Ureter (tissue), 1 donor: ENCODE data around the gene EHD4. TPM values are rescaled to one million over a fixed set of nuclear protein-coding genes. Genes with fewer than 3 reads are reported as not detected.

Experiments
- DNase-seq: peaks from one replicate; pipeline ENCODE4 v3.0.0-alpha.2; 2020; ENCODE audit warnings: low spot score
- total RNA-seq: library from RNA; stranded (reverse); gene quantifications from one replicate; pipeline ENCODE4 v1.2.4, GENCODE V29; 2023
- donor health status: DM: yes; HTN: yes; CAD: no.

Gene EHD4
- total RNA-seq, 1 donor from 2014 or later: 64.1 TPM

DNA sequence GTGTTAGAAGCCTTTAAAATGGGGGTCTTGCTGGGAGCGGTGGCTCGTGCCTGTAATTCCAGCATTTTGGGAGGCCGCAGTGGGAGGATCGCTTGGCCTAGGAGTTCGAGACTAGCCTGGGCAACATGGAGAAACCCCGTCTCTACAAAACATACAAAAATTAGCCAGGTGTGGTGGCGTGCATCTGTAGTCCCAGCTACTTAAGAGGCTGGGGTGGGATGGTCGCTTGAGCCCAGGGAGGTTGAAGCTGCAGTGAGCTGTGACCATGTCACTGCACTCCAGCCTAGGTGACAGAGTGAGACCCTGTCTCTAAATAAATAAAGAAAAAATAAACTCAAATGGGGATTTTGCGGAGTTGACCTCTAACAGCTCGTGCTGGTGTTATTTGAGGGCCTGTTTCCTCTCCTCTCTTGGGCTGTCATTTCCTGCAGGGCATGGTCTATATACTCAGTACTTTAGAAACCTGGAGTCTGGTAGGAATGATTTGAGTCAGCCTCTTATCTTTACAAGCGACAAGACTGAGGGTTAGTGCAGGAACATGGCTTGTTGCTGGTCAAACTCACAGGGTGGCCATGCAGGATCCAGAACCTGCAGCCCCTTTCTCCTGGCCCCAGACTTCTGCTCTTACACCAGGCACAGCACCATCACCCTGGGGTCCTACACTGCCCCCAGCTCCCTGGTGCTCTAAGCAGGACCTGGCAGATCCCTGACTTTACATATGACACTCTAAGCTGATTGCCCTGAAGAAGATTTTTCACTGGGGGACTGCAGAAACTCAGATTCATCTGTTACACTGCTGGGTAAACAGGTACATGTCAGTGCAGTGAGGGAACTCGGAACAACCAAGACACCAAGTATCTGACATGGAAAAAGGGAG is 15.1 kb downstream of the EHD4 start:
- no peak for DNase-seq

DNA sequence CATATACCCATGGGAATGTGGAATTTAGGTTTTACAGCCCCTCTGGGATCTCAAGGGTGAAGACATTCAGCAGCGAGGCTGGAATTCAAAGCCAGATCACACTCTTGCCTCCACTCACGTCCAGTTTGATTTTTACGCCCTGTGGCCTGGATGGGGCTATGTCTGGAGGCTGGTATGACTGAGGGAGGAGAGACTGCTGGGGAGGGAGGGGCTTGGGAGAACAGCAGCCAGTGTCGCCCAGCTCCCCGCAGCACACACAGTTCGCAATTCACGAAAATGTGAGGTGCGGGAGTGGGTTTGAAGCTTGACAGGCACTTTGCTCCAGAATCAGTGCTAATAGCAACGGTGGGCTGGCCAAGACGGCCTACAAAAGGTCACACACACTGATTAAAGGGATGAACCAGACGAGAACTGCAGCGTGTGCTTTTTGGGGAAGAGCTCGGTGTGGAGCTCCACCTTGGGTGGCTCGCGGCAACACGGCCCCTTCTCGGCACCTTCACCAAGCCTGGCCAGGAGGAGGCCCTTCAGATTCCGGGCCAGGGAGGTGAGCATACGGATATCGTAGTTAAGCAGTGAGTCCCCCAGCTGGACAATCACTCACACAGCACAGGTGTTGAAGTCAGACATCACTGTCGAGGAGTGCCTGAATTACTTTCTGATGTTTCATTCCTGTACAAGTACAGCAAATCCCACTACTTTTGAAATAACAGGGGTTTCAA is 16.4 kb downstream of the EHD4 start:
- no peak for DNase-seq

GRCh38 chr15:41955100-41955499 is 17.3 kb downstream of the EHD4 start:
- DNase-seq: no peak

DNA sequence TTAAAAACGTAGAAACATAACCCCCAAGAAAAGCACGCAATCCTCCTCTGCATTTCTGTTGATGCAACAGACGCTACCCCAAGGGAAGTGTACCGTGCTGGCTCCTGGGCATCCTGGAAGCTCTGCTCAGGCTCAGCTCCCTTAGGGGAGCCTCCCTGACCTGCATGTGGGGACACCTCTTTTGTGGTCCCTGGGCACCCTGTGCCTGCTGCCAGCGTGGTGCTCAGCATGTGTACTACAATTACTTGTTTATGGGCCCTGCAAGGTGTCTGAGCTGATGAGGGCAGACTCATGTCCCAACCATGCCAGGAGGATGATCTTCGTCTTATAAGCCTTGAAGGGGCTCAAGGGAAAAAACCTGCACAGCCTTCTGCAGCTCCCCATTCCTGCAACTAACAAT is 18.3 kb downstream of the EHD4 start:
- no peak for DNase-seq

GRCh38 chr15:41952013-41952563 is 20.3 kb downstream of the EHD4 start:
- no peak for DNase-seq

GRCh38 chr15:41951571-41951970 is 20.8 kb downstream of the EHD4 start:
- DNase-seq: no peak

GRCh38 chr15:41950489-41950888 is 21.9 kb downstream of the EHD4 start:
- no peak for DNase-seq

DNA sequence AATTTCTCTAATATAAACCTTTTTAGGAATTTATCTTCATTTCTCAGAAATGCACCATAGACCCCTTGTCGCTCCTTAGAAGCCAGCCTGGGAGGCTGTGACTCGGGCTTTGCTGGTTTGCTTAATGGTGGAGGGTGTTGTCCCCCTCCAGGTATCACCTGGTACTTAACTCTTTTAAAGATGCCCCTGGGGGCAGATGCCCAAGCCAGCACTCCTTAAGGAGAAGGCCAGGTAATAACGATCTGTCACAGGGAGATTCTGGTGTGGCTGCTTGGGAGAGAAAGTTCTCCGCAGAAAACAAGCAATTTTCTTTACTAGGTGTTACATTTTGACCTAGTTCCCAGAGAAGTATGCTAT is 22.3 kb downstream of the EHD4 start:
- DNase-seq: no peak

DNA sequence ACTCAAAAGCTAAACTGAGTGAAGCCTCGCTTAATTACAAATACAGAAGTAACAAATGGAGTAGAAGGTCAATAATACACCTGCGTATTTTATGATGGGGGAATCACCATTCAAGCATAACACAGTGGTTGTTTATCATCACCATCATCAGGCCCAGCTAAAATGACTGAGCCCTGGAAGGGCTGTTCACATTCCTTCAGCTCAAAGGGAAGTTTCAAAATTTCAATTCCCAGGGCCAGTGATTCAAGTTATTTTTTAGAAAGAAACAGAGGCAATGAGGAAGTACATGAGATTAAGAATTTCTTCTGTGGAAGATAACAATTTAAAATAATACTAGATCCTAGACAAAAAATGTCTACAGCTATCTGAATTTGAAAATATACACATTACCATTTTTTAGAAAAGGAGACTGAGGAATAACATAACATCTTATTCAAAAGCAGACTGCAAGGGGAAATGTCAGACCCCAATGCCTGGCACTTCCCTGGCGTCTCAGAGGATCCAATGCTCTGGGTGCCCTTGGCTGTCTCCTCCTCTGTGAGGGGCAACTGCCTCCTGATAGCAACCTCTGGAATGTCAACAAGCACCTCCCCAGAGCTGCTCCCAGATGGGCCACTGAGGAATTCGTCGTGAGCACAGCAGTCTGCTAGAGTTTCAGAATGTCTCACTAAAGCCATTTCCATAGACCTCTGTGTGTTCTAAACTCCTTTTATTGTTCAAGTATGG is 22.8 kb downstream of the EHD4 start:
- DNase-seq: no peak

DNA sequence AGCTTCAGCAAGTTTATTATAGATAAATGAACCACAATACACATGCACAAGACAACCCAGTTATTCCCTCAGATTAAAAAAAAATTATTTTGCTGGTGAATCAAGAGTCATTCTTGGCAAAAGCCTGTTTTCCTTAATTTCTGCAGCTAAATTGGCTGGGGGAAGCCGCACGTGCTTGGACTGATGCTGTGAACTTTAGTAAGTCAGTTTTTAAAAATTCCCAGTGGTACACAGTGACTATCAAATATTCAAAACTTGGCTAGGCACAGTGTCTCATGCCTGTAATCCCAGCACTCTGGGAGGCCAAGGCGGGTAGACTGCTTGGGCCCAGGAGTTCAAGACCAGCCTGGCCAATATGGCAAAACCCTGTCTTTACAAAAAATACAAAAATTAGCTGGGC is 23.9 kb downstream of the EHD4 start:
- no peak for DNase-seq

- DNase-seq: no peak
These were observed 25.4 kb downstream of the EHD4 start for GRCh38 chr15:41946970-41947369.

GRCh38 chr15:41945731-41946130 is 26.6 kb downstream of the EHD4 start:
- no peak for DNase-seq

DNA sequence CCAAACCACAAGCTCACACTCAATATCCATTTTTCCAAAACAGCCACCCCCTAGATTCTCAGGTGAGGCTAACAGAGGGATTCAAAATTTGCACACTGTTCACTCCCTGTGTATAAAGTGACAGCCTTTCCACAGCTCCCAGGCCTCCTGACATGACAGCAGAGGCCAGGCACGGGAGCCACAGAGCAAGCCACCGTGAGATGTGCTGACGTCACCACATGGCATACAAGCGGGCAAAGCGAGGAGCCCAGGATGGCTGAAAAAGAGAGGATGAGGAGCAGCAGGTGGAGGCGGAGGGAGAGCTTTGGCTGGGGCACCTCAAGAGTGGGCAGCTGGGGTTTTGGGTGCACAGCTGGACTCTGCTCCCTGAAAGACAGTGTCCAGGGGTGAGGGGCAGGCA is 27.1 kb downstream of the EHD4 start:
- no peak for DNase-seq

GRCh38 chr15:41944313-41944940 is 27.9 kb downstream of the EHD4 start:
- peak; percentile 40 for DNase-seq

- peak; percentile 35 for DNase-seq
These were observed 28.6 kb downstream of the EHD4 start for GRCh38 chr15:41943543-41944312.

GRCh38 chr15:41942886-41943285 is 29.5 kb downstream of the EHD4 start:
- DNase-seq: peak; percentile 19

DNA sequence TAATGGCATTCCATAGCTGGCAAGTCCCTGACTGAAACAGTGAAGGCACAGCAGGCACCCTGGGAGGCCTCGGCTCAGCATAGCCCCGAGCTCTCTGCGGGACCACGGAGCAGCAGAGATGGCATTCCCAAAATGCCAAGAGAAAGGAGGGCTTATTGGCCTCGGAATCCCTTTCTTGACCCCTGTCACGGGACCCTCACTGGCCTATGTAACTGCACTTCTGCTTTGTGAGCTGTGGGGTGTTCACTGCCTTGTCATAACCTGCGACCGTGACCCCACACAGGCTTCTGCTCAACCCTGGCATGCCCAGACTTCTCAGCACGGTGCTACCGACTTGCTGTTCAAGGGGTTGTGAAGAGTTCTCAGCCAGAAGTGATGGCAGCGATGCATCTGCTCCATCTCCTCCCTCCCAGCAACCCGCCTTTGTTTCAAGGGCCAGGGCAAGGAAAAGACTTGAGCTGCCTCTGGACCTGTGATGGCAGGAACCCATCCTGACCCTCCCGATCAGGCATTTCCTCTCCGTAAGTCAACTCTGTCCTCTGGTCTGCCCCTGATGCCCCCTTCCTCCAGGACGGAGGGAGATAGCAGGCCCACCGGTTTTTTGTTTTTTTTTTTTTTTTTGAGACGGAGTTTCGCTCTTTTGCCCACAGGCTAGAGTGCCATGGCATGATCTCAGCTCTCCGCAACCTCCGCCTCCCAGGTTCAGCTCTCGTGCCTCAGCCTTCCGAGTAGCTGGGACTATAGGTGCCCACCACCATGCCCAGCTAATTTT is 30.5 kb downstream of the EHD4 start:
- peak; percentile 27 for DNase-seq

- DNase-seq: peak; percentile 31
These were observed 31.9 kb downstream of the EHD4 start for GRCh38 chr15:41940441-41940857.

GRCh38 chr15:41939986-41940385 is 32.4 kb downstream of the EHD4 start:
- DNase-seq: peak; percentile 10

GRCh38 chr15:41937568-41937923 is 34.8 kb downstream of the EHD4 start:
- DNase-seq: no peak
